Daoy (cell line): Measurements from ENCODE around the gene LHPP. TPM values are rescaled to one million over a fixed set of nuclear protein-coding genes. Genes with fewer than 3 reads are reported as not detected.

Experiments
- DNase-seq: peaks from one replicate; pipeline ENCODE4 v3.0.0-alpha.2; 2015; ENCODE audit warnings: low read depth
- total RNA-seq: library from RNA; depleted of rRNA; stranded (reverse); fragments of >200 nt; shearing (Covaris generic); gene quantifications from 2 replicates; pipeline ENCODE4 v1.2.3, GENCODE V29; 2014

Gene LHPP
- total RNA-seq, 1 experiment from 2014 or later = 2.6 TPM

- DNase-seq = peak; percentile 43
These were observed 179.9 kb downstream of the LHPP start for GRCh38 chr10:124641282-124642087.

- DNase-seq = no peak
These were observed 180.6 kb downstream of the LHPP start for GRCh38 chr10:124642088-124642710.

- DNase-seq = no peak
These were observed 181.8 kb downstream of the LHPP start for GRCh38 chr10:124643330-124644009.

- DNase-seq = no peak
These were observed 182.6 kb downstream of the LHPP start for GRCh38 chr10:124644236-124644635.

GRCh38 chr10:124644771-124645415 lies 183.3 kb downstream of the LHPP start:
- DNase-seq = no peak

GRCh38 chr10:124645467-124646095 lies 184.0 kb downstream of the LHPP start:
- no peak for DNase-seq

GRCh38 chr10:124646483-124647352 lies 185.1 kb downstream of the LHPP start:
- DNase-seq = peak; percentile 84

- DNase-seq = peak; percentile 65
These were observed 186.0 kb downstream of the LHPP start for GRCh38 chr10:124647421-124648130.

GRCh38 chr10:124648131-124648475 lies 186.5 kb downstream of the LHPP start:
- DNase-seq = no peak

- DNase-seq = no peak
These were observed 187.1 kb downstream of the LHPP start for GRCh38 chr10:124648738-124649137.

GRCh38 chr10:124649214-124649613 lies 187.6 kb downstream of the LHPP start:
- no peak for DNase-seq

GRCh38 chr10:124650263-124650662 lies 188.6 kb downstream of the LHPP start:
- no peak for DNase-seq

GRCh38 chr10:124650820-124651401 lies 189.3 kb downstream of the LHPP start:
- DNase-seq = no peak

- DNase-seq = no peak
These were observed 189.8 kb downstream of the LHPP start for GRCh38 chr10:124651402-124651891.

GRCh38 chr10:124652200-124652599 lies 190.6 kb downstream of the LHPP start:
- no peak for DNase-seq

GRCh38 chr10:124652701-124653100 lies 191.1 kb downstream of the LHPP start:
- DNase-seq = no peak

- no peak for DNase-seq
These were observed 191.7 kb downstream of the LHPP start for GRCh38 chr10:124653311-124653710.

GRCh38 chr10:124653811-124654651 lies 192.4 kb downstream of the LHPP start:
- DNase-seq = no peak

GRCh38 chr10:124654686-124655085 lies 193.1 kb downstream of the LHPP start:
- no peak for DNase-seq
